ENCODE results near the gene GALNT9.

GALNT9 gene

DNA sequence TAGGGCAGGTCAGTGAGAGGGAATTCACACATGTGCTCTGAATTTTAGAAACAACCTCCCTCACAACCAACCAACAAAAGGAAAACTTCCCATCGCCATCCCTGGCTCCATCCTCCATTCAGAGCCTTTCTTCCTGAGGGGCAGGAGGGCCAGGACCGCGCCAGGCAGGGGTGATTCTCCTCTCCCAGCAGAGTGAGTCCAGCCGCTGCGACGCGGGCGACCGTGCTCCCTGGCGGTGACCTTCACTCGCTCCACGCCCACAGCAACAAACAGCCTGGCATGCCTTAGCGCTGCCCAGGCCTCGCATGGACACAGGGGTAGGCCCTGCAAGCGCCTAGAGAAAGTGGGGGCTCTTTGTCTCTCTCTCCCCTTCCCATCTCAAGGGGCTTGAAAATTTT lies 3.7 kb downstream of the GALNT9 start:
- no peak for DNase-seq (ENCODE audit: low read depth in 2 of 2)

DNA sequence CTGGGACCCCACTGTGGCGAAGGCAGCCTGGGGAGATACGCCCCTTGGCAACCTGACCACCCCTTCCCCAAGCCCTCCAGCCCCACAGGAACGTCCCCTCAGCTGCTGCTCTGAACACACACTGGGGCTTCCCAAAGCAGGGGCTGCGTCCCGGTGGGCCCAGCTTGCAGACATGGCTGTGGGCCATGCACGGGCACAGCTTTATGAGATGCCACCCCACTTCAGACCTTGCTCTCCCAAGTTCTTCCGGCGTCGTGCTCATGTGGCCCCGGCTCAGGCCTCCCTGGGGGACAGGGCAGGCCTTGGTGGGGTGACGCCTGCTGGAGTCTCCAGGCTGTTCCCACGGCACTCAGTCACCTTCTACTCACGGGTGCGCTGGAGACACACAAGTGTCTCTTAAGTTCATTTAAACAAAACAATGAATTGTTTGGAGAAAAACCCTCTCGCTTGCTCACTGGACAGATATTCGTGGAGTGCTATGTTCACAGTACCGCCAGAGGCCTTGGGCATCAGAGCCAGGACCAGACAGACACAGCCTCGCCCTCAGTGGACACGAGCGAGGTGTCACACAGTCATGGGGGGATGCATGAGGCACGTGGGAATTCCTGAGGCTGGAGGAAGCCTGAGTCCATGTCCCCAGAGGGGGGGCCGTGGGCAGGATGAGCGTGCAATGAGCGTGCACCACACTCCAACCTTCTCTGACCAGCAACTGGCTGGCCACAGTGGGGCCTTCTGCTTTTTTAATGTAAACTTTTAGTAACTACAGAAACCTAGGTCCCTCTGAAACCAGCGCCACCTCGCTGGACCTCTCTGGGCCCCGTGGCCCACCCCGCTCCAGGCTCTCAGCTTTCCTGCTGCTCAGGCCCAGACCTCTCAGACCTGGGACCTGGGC lies 4.3 kb downstream of the GALNT9 start:
- no peak for DNase-seq (ENCODE audit: low read depth in 2 of 2)

DNA sequence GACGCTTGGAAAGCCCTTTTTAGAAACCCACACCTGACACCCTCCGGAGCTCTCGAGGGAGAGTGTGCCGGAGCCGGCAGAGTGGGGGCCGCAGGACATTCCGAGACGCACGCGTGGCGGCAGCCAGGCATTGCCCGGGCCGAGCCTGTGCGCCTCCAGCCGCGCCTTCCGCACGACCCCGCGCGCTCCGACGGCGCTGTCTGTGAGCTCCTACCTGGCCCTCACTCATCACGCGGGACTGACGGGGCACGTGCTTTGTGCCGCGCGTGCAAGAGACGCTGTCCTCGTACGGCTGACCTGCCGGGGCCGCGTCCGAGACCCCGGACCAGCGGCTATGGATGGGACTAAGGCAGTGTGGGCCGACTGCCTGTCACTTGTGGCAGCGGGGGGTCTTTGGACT lies 5.2 kb downstream of the GALNT9 start:
- no peak for DNase-seq (ENCODE audit: low read depth in 2 of 2)

DNA sequence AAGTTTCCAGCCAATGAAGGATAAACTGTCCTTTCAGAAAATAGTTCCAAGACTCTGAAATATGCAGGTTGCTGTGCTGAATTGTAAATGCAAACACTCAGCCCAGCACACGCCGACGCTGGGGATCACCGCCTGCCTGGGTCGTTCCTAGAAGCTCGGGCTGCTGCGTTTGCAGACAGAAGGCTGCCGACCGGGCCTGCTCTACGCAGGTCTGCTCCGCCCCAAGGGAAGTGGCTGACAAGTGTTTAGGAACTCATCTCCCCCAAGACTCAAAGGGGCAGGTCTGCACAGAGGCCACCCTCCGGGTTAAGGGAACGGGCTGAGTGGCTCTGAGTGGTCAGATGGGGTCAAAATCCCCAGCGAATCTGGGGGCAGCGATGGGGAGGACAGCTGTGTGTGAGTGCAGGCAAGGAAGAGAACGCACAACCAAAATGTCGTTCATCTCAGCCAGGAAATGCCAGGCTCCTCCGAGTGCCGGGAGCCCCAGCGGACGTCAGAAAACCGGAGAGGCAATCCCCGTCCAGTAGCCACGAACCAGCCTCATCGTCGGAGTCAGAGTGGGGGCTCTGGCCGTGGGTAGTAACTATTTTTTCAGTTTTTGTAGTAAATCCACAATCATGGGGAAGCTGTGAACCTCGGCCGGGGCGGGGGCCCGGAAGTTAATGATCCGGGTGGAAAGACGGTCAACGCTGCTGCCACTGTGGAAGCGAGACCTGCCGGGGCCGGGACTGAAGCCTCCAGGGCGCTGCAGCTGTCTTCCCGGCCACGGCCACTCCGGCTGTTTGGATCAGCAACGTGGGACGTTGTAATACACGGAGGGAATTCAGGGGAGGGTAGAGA lies 6.0 kb downstream of the GALNT9 start:
- DNase-seq (ENCODE audit: low read depth in 2 of 2) = no peak

DNA sequence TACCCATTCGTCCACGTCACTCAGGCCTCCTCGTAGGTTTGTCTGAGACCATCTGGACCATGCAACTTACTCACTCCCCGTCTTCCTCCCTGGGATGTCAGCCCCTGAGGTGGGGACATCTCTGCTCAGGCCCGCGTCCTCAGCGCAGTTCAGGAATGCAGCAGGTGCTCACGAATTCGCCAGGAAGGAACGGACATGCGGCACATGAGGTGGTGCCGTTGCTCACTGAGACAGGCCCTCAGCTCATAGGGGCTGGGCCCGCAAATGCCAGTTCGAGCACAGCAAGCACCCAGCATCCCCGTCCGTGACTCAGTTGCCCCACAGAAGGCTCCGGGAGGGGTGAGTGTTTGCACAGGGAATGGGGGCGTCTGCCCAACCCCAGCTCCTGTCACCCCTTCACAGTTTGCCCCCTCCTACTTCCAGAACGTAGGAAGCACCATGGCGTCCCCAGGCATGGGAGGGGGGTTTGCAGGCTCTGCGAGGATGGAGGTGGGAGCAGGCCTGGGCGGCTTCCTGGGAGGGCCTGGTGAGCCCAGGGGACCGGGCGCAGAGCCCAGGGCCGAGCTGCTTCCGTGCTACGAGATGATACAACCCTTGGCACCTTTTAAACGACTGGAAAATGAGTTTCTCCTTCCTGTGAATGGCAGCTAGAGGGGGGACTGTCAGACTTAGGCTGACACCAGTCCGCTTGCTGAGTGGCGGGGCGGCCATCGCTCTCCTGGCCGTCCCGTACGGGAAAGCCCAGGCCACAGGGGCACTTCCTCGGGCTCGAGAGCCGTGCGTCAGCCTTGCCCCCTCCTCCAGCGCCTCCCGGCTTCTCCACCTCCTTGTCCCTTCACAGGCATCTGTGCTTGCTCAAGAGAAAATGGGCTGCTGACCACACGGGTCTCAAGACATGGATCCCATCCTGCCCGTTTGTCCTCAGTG lies 6.9 kb downstream of the GALNT9 start:
- no peak for DNase-seq (ENCODE audit: low read depth in 2 of 2)

DNA sequence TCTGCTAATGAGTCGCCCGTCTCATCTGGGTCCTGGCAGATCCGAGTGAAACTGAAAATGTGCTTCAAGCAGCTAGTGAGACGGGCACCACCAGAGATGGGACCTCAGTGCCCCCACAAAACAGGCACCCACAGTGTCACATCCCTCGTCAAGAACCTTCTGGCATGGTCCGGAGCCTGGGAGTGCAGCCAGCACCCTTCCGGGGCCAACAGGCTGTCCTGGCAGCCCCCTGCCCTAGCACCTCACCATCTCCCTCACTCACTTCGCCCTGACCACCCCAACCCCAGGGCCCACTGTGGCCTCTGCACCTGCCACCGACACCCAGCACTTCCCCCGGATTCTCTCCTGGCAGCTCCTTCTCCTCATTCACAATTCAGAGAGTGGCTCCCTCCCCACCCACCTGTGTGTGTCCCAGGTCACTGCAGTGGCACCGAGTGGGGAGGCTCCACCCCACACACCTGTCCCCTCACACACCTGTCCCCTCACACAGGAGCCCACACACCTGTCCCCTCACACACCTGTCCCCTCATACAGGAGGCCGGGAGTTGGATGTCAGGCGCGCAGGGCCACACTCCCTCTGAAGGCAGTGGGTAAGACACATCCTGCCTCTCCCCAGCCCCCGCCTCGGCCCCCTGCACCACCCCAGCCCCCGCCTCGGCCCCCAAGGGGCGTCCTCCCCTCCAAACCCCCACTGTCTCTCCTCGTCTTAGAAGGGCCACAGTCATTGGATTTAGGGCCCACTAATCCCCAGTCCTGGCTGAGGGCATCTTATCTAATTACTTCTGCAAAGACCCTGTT lies 7.9 kb downstream of the GALNT9 start:
- no peak for DNase-seq (ENCODE audit: low read depth in 2 of 2)

DNA sequence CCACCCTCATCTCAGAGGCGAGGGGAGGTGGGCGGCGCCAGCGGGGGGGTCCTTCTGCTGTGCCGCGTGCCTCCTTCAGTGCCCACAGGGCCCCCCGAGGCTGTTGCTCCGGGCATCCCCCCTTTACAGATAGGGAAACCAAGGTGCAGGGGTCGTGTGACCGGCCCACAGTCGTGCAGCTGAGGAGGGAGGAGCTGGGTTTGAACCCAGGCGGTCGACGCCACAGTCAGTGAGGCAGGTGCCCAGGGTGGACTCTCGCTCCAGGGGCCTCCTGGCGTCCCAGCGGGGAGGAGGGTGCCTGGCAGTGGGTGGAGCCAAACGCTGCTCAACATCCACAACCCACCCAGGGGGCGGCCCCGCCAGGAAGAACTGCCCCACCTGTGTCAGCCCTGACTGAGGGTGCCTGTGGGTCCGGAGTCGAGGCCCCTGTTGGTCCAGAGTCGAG lies 8.6 kb downstream of the GALNT9 start:
- DNase-seq (ENCODE audit: low read depth in 2 of 2) = no peak

DNA sequence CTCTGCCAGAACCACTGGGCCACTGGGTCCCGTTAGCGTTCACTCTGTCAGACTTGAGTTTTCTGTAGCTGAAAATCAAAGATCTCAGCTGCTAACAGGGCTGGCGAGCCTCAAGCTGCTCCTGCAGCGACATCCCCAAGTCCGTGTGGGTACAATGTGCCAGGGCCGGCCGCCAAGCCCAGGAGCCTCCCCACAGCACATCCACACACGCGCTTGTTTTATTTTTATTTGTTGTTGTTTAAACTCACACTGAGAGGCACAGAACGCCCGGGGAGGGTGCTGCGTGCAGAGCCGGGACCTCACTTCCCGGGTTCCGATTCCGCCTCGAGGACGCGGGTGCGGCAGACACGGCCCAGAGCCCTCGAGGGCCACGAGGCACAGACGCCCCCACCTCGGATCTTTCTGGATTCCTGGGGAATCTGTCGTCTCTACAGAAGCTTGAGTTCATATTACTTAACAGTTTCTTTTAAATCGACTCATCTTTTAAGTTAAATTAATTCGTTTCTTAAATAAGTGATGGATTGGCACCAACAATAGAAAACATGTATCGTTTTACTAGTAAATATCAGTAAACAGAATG lies 9.3 kb downstream of the GALNT9 start:
- DNase-seq (ENCODE audit: low read depth in 2 of 2) = no peak

DNA sequence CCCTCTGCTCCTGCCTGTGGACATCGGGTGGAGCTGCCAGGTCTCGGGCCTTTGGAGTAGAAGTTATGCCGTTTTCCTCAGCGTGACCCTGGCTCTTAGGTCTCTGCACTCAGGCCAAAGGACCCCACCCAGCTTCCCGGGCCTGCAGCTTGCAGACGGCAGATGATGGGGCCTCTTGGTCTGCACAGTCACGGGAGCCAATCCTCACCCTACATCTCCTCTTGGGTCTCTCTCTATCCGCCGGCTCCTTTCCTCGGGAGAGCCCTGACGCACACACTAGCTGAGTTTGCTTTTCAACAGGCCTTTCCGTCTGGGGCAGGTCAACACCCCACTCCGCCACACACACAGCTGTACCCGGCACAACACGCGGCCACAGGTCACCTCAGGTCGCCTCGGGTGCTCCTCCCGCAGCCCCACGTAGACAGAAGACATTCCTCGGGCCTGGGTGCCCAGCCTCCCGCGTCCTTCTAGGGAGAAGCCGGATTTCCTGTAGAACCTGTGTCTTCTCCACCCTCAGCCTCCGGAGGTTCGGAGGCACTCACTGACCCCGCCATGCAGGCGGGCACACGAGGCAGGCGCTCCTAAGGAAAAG lies 9.9 kb downstream of the GALNT9 start:
- no peak for DNase-seq (ENCODE audit: low read depth in 2 of 2)

DNA sequence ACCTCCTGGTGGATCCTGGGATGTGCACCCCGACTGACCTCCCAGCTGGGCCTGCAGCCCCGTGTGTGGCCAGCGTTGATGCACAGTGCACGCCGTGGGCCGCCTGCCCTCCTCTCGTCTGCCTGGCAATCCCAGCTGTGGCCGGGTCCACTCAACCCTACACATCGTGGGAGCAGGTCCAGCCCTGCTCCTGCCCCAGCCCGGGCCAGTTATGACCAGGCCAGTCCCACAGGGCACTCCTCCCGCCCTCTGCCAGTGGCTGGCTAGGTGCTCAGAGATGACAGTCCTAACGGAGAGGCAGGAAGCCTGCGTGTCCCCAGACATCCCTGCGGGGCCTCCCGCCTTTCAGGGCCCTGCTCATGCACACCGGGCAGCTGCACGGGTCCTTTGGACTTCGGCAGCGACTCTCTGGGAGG lies 10.8 kb downstream of the GALNT9 start:
- no peak for DNase-seq (ENCODE audit: low read depth in 2 of 2)

DNA sequence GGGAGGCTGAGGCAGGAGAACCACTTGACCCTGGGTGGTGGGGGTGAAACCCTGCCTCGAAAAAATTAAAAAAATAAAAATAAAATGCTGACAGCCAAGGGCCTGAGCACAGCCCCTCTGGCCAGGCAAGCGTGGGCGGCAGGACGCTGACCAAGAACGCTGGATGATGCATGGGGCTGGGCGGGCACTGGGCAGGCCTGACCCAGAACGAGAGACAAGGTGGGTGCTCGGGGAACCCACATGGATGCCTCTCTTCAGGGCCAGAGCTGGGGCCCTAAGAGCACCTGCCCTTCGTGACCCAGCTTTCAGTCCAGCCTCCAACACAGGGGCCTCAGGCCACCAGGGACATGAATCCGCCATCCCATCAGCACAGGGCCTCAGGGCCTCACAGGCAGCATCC lies 11.3 kb downstream of the GALNT9 start:
- no peak for DNase-seq (ENCODE audit: low read depth in 2 of 2)

DNA sequence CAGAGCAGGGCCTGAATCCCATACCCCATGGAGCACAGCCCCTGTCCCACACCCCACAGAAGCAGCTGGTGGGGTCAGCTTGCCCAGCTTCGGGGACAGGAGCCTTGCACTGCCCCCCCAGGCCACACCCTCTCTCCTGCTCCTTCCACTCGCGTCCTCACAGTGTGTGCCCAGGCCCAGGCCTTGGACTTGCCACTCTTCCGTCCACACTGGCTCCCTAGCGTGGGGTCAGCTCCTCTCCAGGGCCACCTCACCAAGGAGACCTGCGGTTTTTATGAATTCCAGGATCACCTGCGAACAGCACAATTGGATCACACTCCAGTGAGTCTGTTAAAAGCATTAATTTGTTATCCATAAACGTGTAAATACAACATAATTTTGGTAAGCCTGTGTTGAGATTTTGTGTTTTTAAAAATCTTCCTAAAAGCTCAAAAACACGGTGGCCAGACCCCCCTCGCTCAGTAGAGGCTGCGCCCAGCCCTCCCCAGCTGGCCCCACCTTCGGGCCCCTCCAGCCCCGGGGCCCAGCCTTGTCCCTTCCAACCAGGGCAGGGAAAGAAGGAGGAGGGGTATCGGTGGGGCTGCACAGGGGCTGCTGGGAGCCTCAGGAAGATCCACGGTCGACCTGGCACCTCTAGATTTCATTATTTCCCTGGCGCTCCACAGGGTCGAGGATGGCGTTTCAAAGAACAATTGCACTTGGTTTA lies 12.0 kb downstream of the GALNT9 start:
- no peak for DNase-seq (ENCODE audit: low read depth in 2 of 2)

DNA sequence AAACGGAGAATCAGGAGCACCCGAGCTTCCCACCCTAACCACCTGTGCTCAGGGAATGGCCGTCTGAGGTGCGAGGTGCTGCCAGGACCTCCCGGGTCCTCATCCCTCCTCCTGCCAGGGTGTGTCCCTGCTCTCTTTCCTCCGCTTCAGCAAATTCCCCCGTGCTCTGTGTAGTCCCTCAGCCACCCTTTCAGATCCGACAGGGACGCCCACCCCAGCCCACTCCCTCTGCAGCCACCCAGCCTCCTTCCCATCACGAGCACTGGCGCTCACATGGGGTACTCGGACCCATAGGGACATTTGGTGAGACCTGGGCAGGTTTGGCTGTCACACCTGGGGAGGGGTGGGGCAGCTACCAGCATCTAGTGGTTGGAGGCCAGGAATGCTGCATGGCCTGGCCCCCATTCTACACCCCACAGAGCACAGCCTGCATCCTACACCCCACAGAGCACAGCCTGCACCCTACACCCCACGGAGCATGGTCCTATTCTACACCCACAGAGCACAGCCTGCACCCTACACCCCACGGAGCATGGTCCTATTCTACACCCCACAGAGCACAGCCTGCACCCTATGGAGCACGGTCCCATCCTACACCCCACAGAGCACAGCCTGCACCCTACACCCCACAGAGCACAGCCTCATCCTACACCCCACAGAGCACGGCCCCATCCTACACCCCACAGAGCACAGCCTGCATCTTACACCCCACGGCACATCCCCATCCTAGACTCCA lies 12.7 kb downstream of the GALNT9 start:
- no peak for DNase-seq (ENCODE audit: low read depth in 2 of 2)

DNA sequence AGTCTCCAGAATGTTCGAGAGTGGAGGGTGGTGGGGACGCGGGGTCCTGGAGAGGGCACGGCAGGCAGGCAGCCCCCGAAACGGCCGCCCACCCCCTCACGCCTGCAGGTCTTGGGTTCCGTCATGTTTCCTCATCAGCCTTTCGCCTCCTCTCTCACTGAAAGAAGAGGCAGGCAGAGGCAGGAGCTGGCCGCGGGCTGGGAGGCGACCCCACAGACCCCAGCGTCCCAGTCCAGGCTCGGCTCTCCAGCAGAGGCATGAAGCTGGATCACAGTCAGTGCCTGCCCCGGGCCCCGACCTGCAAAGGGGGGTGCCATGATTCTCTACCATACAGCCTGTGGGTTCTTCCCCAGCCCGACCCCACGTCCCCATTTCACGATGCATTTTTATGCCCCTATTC lies 13.4 kb downstream of the GALNT9 start:
- no peak for DNase-seq (ENCODE audit: low read depth in 2 of 2)

DNA sequence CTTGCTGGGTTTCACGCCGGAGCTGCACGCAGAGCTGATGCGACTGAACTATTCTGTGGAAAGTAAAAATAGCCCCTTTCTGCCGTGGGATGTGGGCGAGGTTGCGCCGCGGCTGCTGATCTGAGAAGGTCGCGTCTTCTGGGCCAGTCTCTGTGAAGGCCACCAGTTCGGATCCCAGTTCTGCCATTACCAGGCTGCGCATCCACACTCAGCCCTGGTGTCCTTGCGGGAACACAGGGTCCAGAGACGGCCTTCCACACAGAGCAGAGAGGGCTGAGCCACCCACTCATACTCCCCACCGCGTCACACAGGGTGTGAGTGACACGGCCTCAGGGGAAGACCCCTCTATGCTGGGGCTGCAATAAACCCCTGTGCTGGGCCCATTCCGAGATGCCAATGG lies 13.9 kb downstream of the GALNT9 start:
- DNase-seq (ENCODE audit: low read depth in 2 of 2) = no peak

DNA sequence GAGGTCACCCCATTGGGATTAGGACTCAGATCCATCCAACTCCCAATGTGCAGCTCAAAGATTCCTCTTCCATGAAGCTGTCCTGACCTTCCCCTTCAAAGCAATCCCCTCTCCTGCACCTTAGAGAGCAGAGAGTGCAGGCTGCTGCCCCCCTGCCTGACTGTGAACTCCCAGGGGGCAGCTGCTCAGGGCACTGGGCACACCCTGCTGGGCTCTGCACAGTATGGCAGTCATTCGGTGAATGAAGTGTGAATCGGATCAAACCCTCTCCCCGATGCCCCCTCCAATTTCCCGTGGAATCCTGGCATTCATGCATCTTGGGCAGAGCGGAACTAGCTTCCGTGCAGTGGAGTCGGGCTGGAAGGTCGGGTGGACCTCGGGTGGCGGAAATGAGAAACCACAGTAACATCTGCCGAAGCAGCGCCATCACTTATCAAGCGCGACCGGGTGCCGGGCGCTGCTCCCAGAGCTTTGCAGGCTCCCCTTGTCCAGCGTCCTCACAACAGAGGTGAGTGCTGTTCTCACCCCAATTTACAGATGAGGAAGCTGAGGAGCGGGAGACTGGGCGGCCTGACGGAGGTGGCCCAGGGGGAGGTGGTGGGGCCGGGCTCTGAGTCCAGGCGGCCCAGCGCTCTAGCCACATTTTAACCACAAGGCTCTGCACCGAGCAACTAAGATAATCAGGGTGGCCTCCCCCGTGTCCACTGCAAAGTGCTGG lies 14.7 kb downstream of the GALNT9 start:
- DNase-seq (ENCODE audit: low read depth in 2 of 2) = no peak

DNA sequence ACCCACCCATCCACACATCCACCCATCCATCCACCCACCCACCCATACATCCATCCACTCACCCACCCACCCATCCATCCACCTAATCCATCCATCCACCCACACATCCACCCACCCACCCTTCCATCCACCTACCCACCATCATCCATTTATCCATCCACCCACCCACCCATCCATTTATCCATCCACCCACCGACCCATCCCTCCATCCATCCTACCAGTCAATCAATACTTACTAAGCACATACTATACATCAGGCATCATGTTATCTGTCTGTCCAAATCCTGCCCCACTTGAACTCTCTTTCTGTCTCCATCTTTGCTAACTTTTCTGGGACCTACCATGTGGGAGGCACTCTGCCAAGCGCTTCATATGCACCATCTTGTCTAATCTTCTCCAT lies 15.4 kb downstream of the GALNT9 start:
- no peak for DNase-seq (ENCODE audit: low read depth in 2 of 2)

DNA sequence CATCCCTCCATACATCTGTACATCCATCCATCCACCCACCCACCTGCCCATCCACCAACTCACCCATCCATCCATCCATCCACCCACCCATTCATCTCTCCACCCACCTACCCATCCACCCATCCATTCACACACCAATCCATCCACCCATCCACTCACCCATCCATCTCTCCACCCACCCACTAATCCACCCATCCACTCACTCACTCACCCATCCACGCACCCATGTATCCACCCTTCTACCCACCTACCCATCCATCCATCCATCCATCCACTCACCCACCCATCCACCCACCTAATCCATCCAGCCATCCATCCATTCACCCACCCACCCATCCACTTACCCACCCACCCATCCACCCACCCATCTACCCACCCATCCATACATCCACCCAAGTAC lies 16.2 kb downstream of the GALNT9 start:
- DNase-seq (ENCODE audit: low read depth in 2 of 2) = no peak
